A549 (cell line): ENCODE data around the gene PLEKHD1. TPM values are rescaled to one million over a fixed set of nuclear protein-coding genes. Genes with fewer than 3 reads are reported as not detected.

Experiments used
- ATAC-seq, 2 experiments: fragments of 200-7000 bp in 1 of 2; fragments of >200 bp in 1 of 2; cut with Nextera tagmentation in 1 of 2; cut with Tn5 transposase in 1 of 2; 3 replicates each; pipeline versions ENCODE4 v1.8.0 to v1.9.1; 2018 to 2020; ENCODE audit warnings: mild to moderate bottlenecking in 1 of 2, moderate library complexity in 1 of 2
- CTCF ChIA-PET: fragments of 300-600 bp; sonication (Branson Sonifier 250); formaldehyde crosslinking; extraction: SDS; loops from one replicate; lab custom pipeline; 2021; ENCODE audit warnings: antibody characterized with exemption, inconsistent platforms; lab: Yijun Ruan, JAX
- POLR2A ChIA-PET: fragments of 350-600 bp; formaldehyde crosslinking; extraction: SDS; loops from one replicate; lab custom pipeline; 2021; ENCODE audit warnings: antibody characterized with exemption, inconsistent platforms; lab: Yijun Ruan, JAX
- DNase-seq, 2 experiments: peaks; one replicate each; pipeline versions ENCODE4 v3.0.0 to v3.0.0-alpha.2; 2011 to 2016; ENCODE audit warnings: low read depth in 1 of 2, low spot score in 1 of 2
- FAIRE-seq: peaks from 2 replicates; lab custom pipeline; 2011; peaks lifted over from hg19 to GRCh38; lab: Jason Lieb, UNC
- H3K27ac ChIP-seq, 2 experiments: fragments of >200 bp; sonication (Bioruptor Twin); formaldehyde crosslinking; 3 replicates each; pipeline ENCODE4 v1.5.1; 2016 to 2017
- H3K4me1 ChIP-seq: fragments of >200 bp; sonication (Bioruptor Twin); formaldehyde crosslinking; 3 replicates; pipeline ENCODE4 v1.6.1; 2016
- H3K4me2 ChIP-seq: fragments of >200 bp; sonication (Bioruptor Twin); formaldehyde crosslinking; 3 replicates; pipeline ENCODE4 v1.6.1; 2016
- H3K4me3 ChIP-seq: fragments of >200 bp; sonication (Bioruptor Twin); formaldehyde crosslinking; 3 replicates; pipeline ENCODE4 v1.5.1; 2016
- H3K9me3 ChIP-seq: fragments of >200 bp; sonication (Bioruptor Twin); formaldehyde crosslinking; 3 replicates; pipeline ENCODE4 v1.6.1; 2016
- ATOH8 ChIP-seq: fragments of 250-450 bp; sonication (Bioruptor Pico); IDR thresholded peaks from 2 replicates; pipeline ENCODE4 v1.5.0; 2020; ENCODE audit warnings: low read depth, mild to moderate bottlenecking, moderate library complexity
- CBX2 ChIP-seq: fragments of 200-600 bp; sonication (generic); IDR thresholded peaks from 2 replicates; pipeline ENCODE4 v1.6.1; 2016; ENCODE audit warnings: low read depth, mild to moderate bottlenecking, borderline replicate concordance
- CBX8 ChIP-seq: fragments of 200-600 bp; sonication (generic); IDR thresholded peaks from 2 replicates; pipeline ENCODE4 v1.6.1; 2016
- CHD2 ChIP-seq: fragments of 150-350 bp; IDR thresholded peaks from 2 replicates; pipeline ENCODE4 v1.6.1; 2014; ENCODE audit warnings: low read length; ENCODE audit not compliant: partially characterized antibody
- E2F6 ChIP-seq: IDR thresholded peaks from 2 replicates; pipeline ENCODE4 v1.6.1; 2012; ENCODE audit warnings: low read depth, borderline replicate concordance
- EHMT2 ChIP-seq: fragments of 200-600 bp; sonication (generic); IDR thresholded peaks from 2 replicates; pipeline ENCODE4 v1.6.1; 2016; ENCODE audit warnings: antibody characterized with exemption, low read depth, mild to moderate bottlenecking, moderate library complexity
- GATA3 ChIP-seq: IDR thresholded peaks from 2 replicates; pipeline ENCODE4 v1.6.1; 2012; ENCODE audit warnings: borderline replicate concordance
- HDAC2 ChIP-seq: fragments of 200-600 bp; sonication (generic); IDR thresholded peaks from 2 replicates; pipeline ENCODE4 v1.6.1; 2016
- HES2 ChIP-seq: fragments of >200 bp; sonication (Bioruptor Twin); formaldehyde crosslinking; IDR thresholded peaks from 2 replicates; pipeline ENCODE4 v1.6.1; 2016
- HOXA7 ChIP-seq: fragments of 250-450 bp; sonication (Bioruptor Pico); IDR thresholded peaks from 2 replicates; pipeline ENCODE4 v1.5.0; 2020; ENCODE audit warnings: mild to moderate bottlenecking, moderate library complexity
- HOXB5 ChIP-seq: fragments of 250-450 bp; sonication (Bioruptor Pico); IDR thresholded peaks from 2 replicates; pipeline ENCODE4 v1.5.0; 2020; ENCODE audit warnings: mild to moderate bottlenecking, moderate library complexity
- JUN ChIP-seq, 2 experiments: fragments of >200 bp; sonication (Bioruptor Twin); formaldehyde crosslinking; IDR thresholded peaks; 2 replicates in 1 of 2; 3 replicates in 1 of 2; pipeline ENCODE4 v1.6.1; 2016 to 2017
- KDM5A ChIP-seq: fragments of 200-600 bp; sonication (generic); IDR thresholded peaks from 2 replicates; pipeline ENCODE4 v1.6.1; 2016; ENCODE audit warnings: antibody characterized with exemption, mild to moderate bottlenecking
- MAFK ChIP-seq: fragments of 450-650 bp; IDR thresholded peaks from 2 replicates; pipeline ENCODE4 v1.6.1; 2014; ENCODE audit not compliant: partially characterized antibody
- MAZ ChIP-seq: fragments of 150-350 bp; IDR thresholded peaks from 2 replicates; pipeline ENCODE4 v1.6.1; 2014; ENCODE audit warnings: antibody characterized with exemption, low read depth, low read length, borderline replicate concordance
- MYC ChIP-seq: IDR thresholded peaks from 2 replicates; pipeline ENCODE4 v1.6.1; 2012; ENCODE audit warnings: mild to moderate bottlenecking, inconsistent platforms, low read length, improper control_type of control experiment, borderline replicate concordance
- NPAS2 ChIP-seq: fragments of 250-450 bp; sonication (Bioruptor Pico); IDR thresholded peaks from 2 replicates; pipeline ENCODE4 v1.8.0; 2022; ENCODE audit warnings: mild to moderate bottlenecking, moderate library complexity, borderline replicate concordance
- PBX3 ChIP-seq: IDR thresholded peaks from 2 replicates; pipeline ENCODE4 v1.6.1; 2012
- POLR2A ChIP-seq: IDR thresholded peaks from 2 replicates; pipeline ENCODE4 v1.6.1; 2012; ENCODE audit warnings: mild to moderate bottlenecking, low read length
- POLR2AphosphoS2 ChIP-seq: conservative IDR thresholded peaks from 2 replicates; pipeline ENCODE4 v1.6.1; 2012; ENCODE audit warnings: low read length, improper control_type of control experiment, inconsistent platforms
- RAD21 ChIP-seq, 2 experiments: fragments of >200 bp in 1 of 2; sonication (Bioruptor Twin) in 1 of 2; formaldehyde crosslinking in 1 of 2; IDR thresholded peaks in 1 of 2; conservative IDR thresholded peaks in 1 of 2; 2 replicates in 1 of 2; 3 replicates in 1 of 2; pipeline ENCODE4 v1.6.1; 2012 to 2018; ENCODE audit warnings: inconsistent platforms in 1 of 2
- RCOR1 ChIP-seq: fragments of 150-350 bp; IDR thresholded peaks from 2 replicates; pipeline ENCODE4 v1.6.1; 2014; ENCODE audit warnings: antibody characterized with exemption, low read length, low read depth
- RFX5 ChIP-seq: fragments of 450-650 bp; IDR thresholded peaks from 2 replicates; pipeline ENCODE4 v1.7.1; 2014; ENCODE audit warnings: antibody characterized with exemption, mild to moderate bottlenecking, moderate library complexity
- SMC3 ChIP-seq: fragments of >200 bp; sonication (Bioruptor Twin); formaldehyde crosslinking; IDR thresholded peaks from 3 replicates; pipeline ENCODE4 v1.6.1; 2018; ENCODE audit warnings: inconsistent platforms
- ZC3H11A ChIP-seq: fragments of 450-650 bp; IDR thresholded peaks from 2 replicates; pipeline ENCODE4 v1.6.1; 2014; ENCODE audit warnings: antibody characterized with exemption, mild to moderate bottlenecking
- ZFP36 ChIP-seq: fragments of 450-650 bp; IDR thresholded peaks from 2 replicates; pipeline ENCODE4 v1.6.1; 2014; ENCODE audit warnings: borderline replicate concordance; ENCODE audit not compliant: partially characterized antibody
- ZNF302 ChIP-seq: fragments of 250-450 bp; sonication (Bioruptor Pico); IDR thresholded peaks from 2 replicates; pipeline ENCODE4 v1.9.0; 2021; ENCODE audit warnings: inconsistent platforms, mild to moderate bottlenecking, moderate library complexity
- WGBS: methylation state at CpG from one replicate; pipeline ENCODE4 v1.1.6; 2017; ENCODE audit errors: missing lambda C conversion rate; 5-methylcytosine and 5-hydroxymethylcytosine counted together
- polyA plus RNA-seq, 4 experiments: library from polyadenylated mRNA; depleted of rRNA in 3 of 4; stranded (reverse); fragments of >200 nt; fragmentation: RNase III in 1 of 4; extraction: RNeasy Plus Mini Kit Qiagen cat#74134 plus additional on column Dnase treatment in 1 of 4; gene quantifications; 2 replicates in 3 of 4; 3 replicates in 1 of 4; pipeline ENCODE4 v1.2.3, GENCODE V29; 2011 to 2017

PLEKHD1 gene
- polyA plus RNA-seq, 2 of the 4 experiments (the other 2 are of a cell fraction): 0.01 to 0.04 TPM

GRCh38 chr14:69487771-69488170 lies 3.2 kb downstream of the PLEKHD1 start:
- H3K9me3 ChIP-seq: no peaks in the 10 kb centered on the region
- FAIRE-seq (no peak), ATAC-seq (no peak), DNase-seq (no peak)
- WGBS: 76% methylated on average over 3 of the region's 4 CpGs
- CTCF ChIA-PET: interaction anchor here (0.7 to 5.7 kb wide), 6 partner anchors 10 to 245 kb away, joined by 3 to 23 read pairs (median 4); no protein-coding TSS in a partner anchor
- no peak overlapping the region for H3K4me2 ChIP-seq
- no peak overlapping the region for H3K27ac ChIP-seq
- TF ChIP-seq HES2: no peak
- H3K4me1 ChIP-seq: 0 out of 3 replicates have a peak, but pooled peaks cover 4% of the 10 kb centered on the region
- no peak overlapping the region for H3K4me3 ChIP-seq
- POLR2A ChIA-PET: no interaction called here

GRCh38 chr14:69489495-69489894 lies 5.0 kb downstream of the PLEKHD1 start:
- ATAC-seq (no peak), DNase-seq (no peak), FAIRE-seq (no peak)
- ChIA-PET CTCF (interaction anchor here (1.5 to 5.7 kb wide), 3 partner anchors 12 to 29 kb away, joined by 4 to 23 read pairs (median 6); no protein-coding TSS in a partner anchor), POLR2A (no interaction called here)
- TF ChIP-seq MAZ (no peak), HES2 (no peak), ZFP36 (no peak), CBX8 (no peak), HDAC2 (no peak), RCOR1 (no peak), ZNF302 (CRISPR knock-in tag) (no peak), JUN (IDR thresholded peaks at IDR 0.05) (no peak)
- H3K9me3 ChIP-seq: no peaks in the 10 kb centered on the region
- H3K4me2 ChIP-seq: no peak overlapping the region
- H3K4me3 ChIP-seq: no peak overlapping the region
- H3K27ac ChIP-seq: no peak overlapping the region
- 0 out of 3 replicates have a peak, but pooled peaks cover 4% of the 10 kb centered on the region for H3K4me1 ChIP-seq

GRCh38 chr14:69490219-69490918 lies 5.8 kb downstream of the PLEKHD1 start:
- H3K4me3 ChIP-seq: no peak overlapping the region
- H3K9me3 ChIP-seq: no peaks in the 10 kb centered on the region
- ATAC-seq (no peak), DNase-seq (no peak), FAIRE-seq (no peak)
- 76% methylated on average over 7 of the region's 7 CpGs for WGBS
- H3K27ac ChIP-seq: no peak overlapping the region
- CTCF ChIA-PET: interaction anchor here (1.3 to 5.7 kb wide), 3 partner anchors 14 to 83 kb away, joined by 3 to 42 read pairs (median 23); no protein-coding TSS in a partner anchor
- POLR2A ChIA-PET: no interaction called here
- H3K4me2 ChIP-seq: no peak overlapping the region
- H3K4me1 ChIP-seq: no peaks in the 10 kb centered on the region
- TF ChIP-seq RCOR1 (no peak), MAFK (no peak), PBX3 (no peak), POLR2AphosphoS2 (no peak), E2F6 (no peak), RAD21 (conservative IDR thresholded peaks at IDR 0.05 in 1 of 2, IDR thresholded peaks at IDR 0.05 in 1 of 2) (no peak), CBX2 (no peak), KDM5A (no peak)

- Histone ChIP-seq H3K4me3 (no peak overlapping the region), H3K27ac (no peak overlapping the region), H3K9me3 (no peaks in the 10 kb centered on the region), H3K4me1 (no peaks in the 10 kb centered on the region), H3K4me2 (no peak overlapping the region)
- ATAC-seq: no peak
- ChIA-PET CTCF (interaction anchor here (1.3 to 5.7 kb wide), 4 partner anchors 12 to 82 kb away, joined by 3 to 42 read pairs (median 9); no protein-coding TSS in a partner anchor), POLR2A (no interaction called here)
- WGBS: 32% methylated on average over 3 of the region's 3 CpGs
- DNase-seq: no peak
- no peak for FAIRE-seq
- no peak for TF ChIP-seq HOXB5
- no peak for TF ChIP-seq HOXA7 (CRISPR knock-in tag)
- TF ChIP-seq RAD21 (conservative IDR thresholded peaks at IDR 0.05 in 1 of 2, IDR thresholded peaks at IDR 0.05 in 1 of 2): no peak
- no peak for TF ChIP-seq EHMT2
- TF ChIP-seq POLR2AphosphoS2: no peak
- TF ChIP-seq ZNF302 (CRISPR knock-in tag): no peak
- no peak for TF ChIP-seq MAFK
- TF ChIP-seq MYC: no peak
- TF ChIP-seq GATA3: no peak
- TF ChIP-seq RFX5: no peak
- no peak for TF ChIP-seq ATOH8 (CRISPR knock-in tag)
- TF ChIP-seq CHD2: no peak
- TF ChIP-seq SMC3: no peak
- TF ChIP-seq POLR2A: no peak
- no peak for TF ChIP-seq E2F6
- no peak for TF ChIP-seq ZC3H11A
- no peak for TF ChIP-seq NPAS2
Measured at GRCh38 chr14:69491193-69491592, 6.7 kb downstream of the PLEKHD1 start.
